GM12878 (cell line): ENCODE results near the gene ZBTB33. TPM values are rescaled to one million over a fixed set of nuclear protein-coding genes. Genes with fewer than 3 reads are reported as not detected.

ENCODE experiments used
- EED ChIP-seq: sonication (generic); IDR thresholded peaks from 2 replicates; pipeline ENCODE4 v1.6.1; 2016; ENCODE audit warnings: antibody characterized with exemption, low read depth
- ELK1 ChIP-seq: IDR thresholded peaks from 2 replicates; pipeline ENCODE4 v1.6.1; 2012; ENCODE audit warnings: low read depth, low read length, improper control_type of control experiment
- HSF1 ChIP-seq: fragments of 150-350 bp; IDR thresholded peaks from 2 replicates; pipeline ENCODE4 v1.6.1; 2014; ENCODE audit warnings: mild to moderate bottlenecking, low read depth, low read length
- IRF5 ChIP-seq: fragments of 450-650 bp; IDR thresholded peaks from 2 replicates; pipeline ENCODE4 v1.6.1; 2017; ENCODE audit warnings: borderline replicate concordance
- KAT2A ChIP-seq: conservative IDR thresholded peaks from 2 replicates; pipeline ENCODE4 v1.6.1; 2011; ENCODE audit warnings: low read depth, low read length; ENCODE audit not compliant: control insufficient read depth
- KDM1A ChIP-seq: fragments of 200-600 bp; sonication (generic); IDR thresholded peaks from 2 replicates; pipeline ENCODE4 v1.6.1; 2016; ENCODE audit warnings: borderline replicate concordance
- MAX ChIP-seq: IDR thresholded peaks from 2 replicates; pipeline ENCODE4 v1.6.1; 2012; ENCODE audit warnings: low read depth, low read length, improper control_type of control experiment
- NFIC ChIP-seq: IDR thresholded peaks from 2 replicates; pipeline ENCODE4 v1.6.1; 2012; ENCODE audit warnings: low read depth, mild to moderate bottlenecking, inconsistent platforms, low read length, moderate library complexity
- SUPT20H ChIP-seq: IDR thresholded peaks from 2 replicates; pipeline ENCODE4 v1.6.1; 2011; ENCODE audit warnings: low read depth, mild to moderate bottlenecking, low read length, moderate library complexity, borderline replicate concordance; ENCODE audit not compliant: control insufficient read depth
- YBX1 ChIP-seq: fragments of 450-650 bp; IDR thresholded peaks from 2 replicates; pipeline ENCODE4 v1.6.1; 2016; ENCODE audit warnings: antibody characterized with exemption
- ZBTB11 ChIP-seq: fragments of 450-650 bp; formaldehyde crosslinking; IDR thresholded peaks from 2 replicates; pipeline ENCODE4 v1.5.0; 2022; ENCODE audit warnings: mild to moderate bottlenecking, missing genetic modification characterization
- ZBTB4 ChIP-seq: fragments of 450-650 bp; formaldehyde crosslinking; IDR thresholded peaks from 2 replicates; pipeline ENCODE4 v1.4.0; 2022; ENCODE audit warnings: mild to moderate bottlenecking, moderate library complexity
- polyA plus RNA-seq, 11 experiments: library from polyadenylated mRNA; depleted of rRNA in 4 of 11; unstranded in 6 of 11; stranded (reverse) in 5 of 11; fragments of >200 nt; fragmentation: Nextera tagmentation in 4 of 11; fragmentation: Illumina TruSeq in 1 of 11; extraction: Ambion mirVana in 4 of 11; extraction: Trizol in 1 of 11; gene quantifications; 1 replicate in 1 of 11; 2 replicates in 10 of 11; pipeline versions ENCODE4 v1.2.1 to v1.2.3, GENCODE V29; 2011 to 2016; ENCODE audit warnings: inconsistent platforms in 2 of 11, missing spikeins in 2 of 11, low read depth in 1 of 11
- total RNA-seq, 4 experiments: library from RNA; depleted of rRNA in 3 of 4; stranded (reverse); fragments of >200 nt in 3 of 4; fragmentation: Illumina TruSeq in 1 of 4; extraction: Trizol in 1 of 4; gene quantifications; 2 replicates each; pipeline versions ENCODE4 v1.2.1 to v1.2.3, GENCODE V29; 2013 to 2021

ZBTB33 gene
- total and polyA plus RNA-seq, 10 of the 15 experiments (the other 5 are each of a cell fraction or from before 2014, with no cell fraction given), result 5.2 to 26.3 (median 18.3) TPM

- TF ChIP-seq IRF5 (no peak), KAT2A (no peak), MAX (no peak), NFIC (0 out of 2 replicates have a peak, but pooled peaks have one; percentile 20), ZBTB11 (CRISPR knock-in tag) (peak; percentile 91), ZBTB4 (CRISPR knock-in tag) (no peak), YBX1 (no peak), EED (0 out of 2 replicates have a peak, but pooled peaks have one; percentile 15), SUPT20H (no peak), KDM1A (no peak), ELK1 (no peak), HSF1 (no peak)
These were observed 5.7 kb upstream of the ZBTB33 start (continued) for GRCh38 chrX:120244735-120245498.
